GM23248 (cell line): ENCODE results near the gene RAB3B.

Source experiments
- EZH2 ChIP-seq: fragments of 200-600 bp; sonication (generic); IDR thresholded peaks from 2 replicates; pipeline ENCODE4 v1.6.1; 2018; ENCODE audit warnings: antibody characterized with exemption, mild to moderate bottlenecking; ENCODE audit not compliant: insufficient read depth, poor library complexity, severe bottlenecking
- EZH2phosphoT487 ChIP-seq: fragments of 200-600 bp; sonication (generic); IDR thresholded peaks from 2 replicates; pipeline ENCODE4 v1.6.1; 2018; ENCODE audit warnings: antibody characterized with exemption, moderate library complexity, mild to moderate bottlenecking, low read depth; ENCODE audit not compliant: insufficient read depth

GRCh38 chr1:51899022-51899421, 91.5 kb downstream of the RAB3B start:
- TF ChIP-seq EZH2 = no peak
- no peak for TF ChIP-seq EZH2phosphoT487
